Transverse colon (tissue), 4 donors: ENCODE results near the gene ANO1. TPM values are rescaled to one million over a fixed set of nuclear protein-coding genes. Genes with fewer than 3 reads are reported as not detected.

Experiments used
- DNase-seq: peaks from one replicate; pipeline ENCODE4 v3.0.0-alpha.2; 2019
- H3K27ac ChIP-seq, 4 donors: fragments of 200-600 bp; sonication (generic); 2 replicates each; pipeline ENCODE4 v1.5.1; 2016 to 2018; ENCODE audit warnings: inconsistent platforms in 4 of 4
- H3K27me3 ChIP-seq: fragments of 200-600 bp; sonication (generic); 2 replicates; pipeline ENCODE4 v1.5.1; 2017; ENCODE audit warnings: inconsistent platforms
- H3K36me3 ChIP-seq, 4 donors: fragments of 200-600 bp; sonication (generic); 2 replicates each; pipeline ENCODE4 v1.5.1; 2017 to 2019; ENCODE audit warnings: inconsistent platforms in 4 of 4
- H3K4me1 ChIP-seq, 4 donors: fragments of 200-600 bp; sonication (generic); 2 replicates each; pipeline ENCODE4 v1.5.1; 2017 to 2020; ENCODE audit warnings: inconsistent platforms in 4 of 4
- H3K4me3 ChIP-seq, 4 donors: fragments of 200-600 bp; sonication (generic); 1 replicate in 1 of 4; 2 replicates in 3 of 4; pipeline versions ENCODE4 v1.5.1 to v1.6.1; 2017 to 2019; ENCODE audit warnings: inconsistent platforms in 4 of 4
- H3K9me3 ChIP-seq, 2 donors: fragments of 200-600 bp; sonication (generic); 2 replicates each; pipeline ENCODE4 v1.5.1; 2017 to 2019; ENCODE audit warnings: inconsistent platforms in 2 of 2
- CTCF ChIP-seq, 5 experiments: fragments of 200-600 bp in 3 of 5; fragments of 450-650 bp in 2 of 5; sonication (generic) in 3 of 5; IDR thresholded peaks; 1 replicate in 2 of 5; 2 replicates in 3 of 5; pipeline ENCODE4 v1.5.1; 2016 to 2017; ENCODE audit warnings: antibody characterized with exemption in 5 of 5, inconsistent platforms in 3 of 5, mild to moderate bottlenecking in 2 of 5, moderate library complexity in 1 of 5
- EP300 ChIP-seq: sonication (generic); formaldehyde crosslinking; IDR thresholded peaks from one replicate; pipeline ENCODE4 v1.6.1; 2017; ENCODE audit warnings: antibody characterized with exemption, low read depth
- POLR2A ChIP-seq: fragments of 450-650 bp; IDR thresholded peaks from one replicate; pipeline ENCODE4 v1.6.1; 2016; ENCODE audit warnings: antibody characterized with exemption, mild to moderate bottlenecking, moderate library complexity
- POLR2AphosphoS5 ChIP-seq, 3 donors: sonication (generic); formaldehyde crosslinking; IDR thresholded peaks; one replicate each; pipeline ENCODE4 v1.6.1; 2016; ENCODE audit warnings: antibody characterized with exemption in 3 of 3
- WGBS, 2 donors: methylation state at CpG; one replicate each; pipeline ENCODE4 v1.1.5; 2018; ENCODE audit warnings: low coverage in 1 of 2; 5-methylcytosine and 5-hydroxymethylcytosine counted together
- in situ Hi-C, 4 donors: fragments of 200-750 bp; cut with MboI; loops; one replicate each; pipeline versions ENCODE4 v1.15.0 to v1.15.1; 2017; ENCODE audit warnings: low sequenced_read_pairs in 3 of 4, low pct_ligation_motif_present in 1 of 4, low pct_unique_long_range_greater_than_20kb in 1 of 4
- intact Hi-C: fragments of 100-400 bp; cut with DNase I; formaldehyde crosslinking; loops from one replicate; pipeline ENCODE4 v1.15.1; 2023; ENCODE audit warnings: low total_unique reads
- total RNA-seq, 4 donors: library from RNA; depleted of rRNA; stranded (reverse); fragments of >200 nt; gene quantifications; one replicate each; pipeline ENCODE4 v1.1.0, GENCODE V29; 2016

Gene ANO1
- total RNA-seq, 4 donors from 2014 or later: 7.9 to 20.9 (median 11.3) TPM

DNA sequence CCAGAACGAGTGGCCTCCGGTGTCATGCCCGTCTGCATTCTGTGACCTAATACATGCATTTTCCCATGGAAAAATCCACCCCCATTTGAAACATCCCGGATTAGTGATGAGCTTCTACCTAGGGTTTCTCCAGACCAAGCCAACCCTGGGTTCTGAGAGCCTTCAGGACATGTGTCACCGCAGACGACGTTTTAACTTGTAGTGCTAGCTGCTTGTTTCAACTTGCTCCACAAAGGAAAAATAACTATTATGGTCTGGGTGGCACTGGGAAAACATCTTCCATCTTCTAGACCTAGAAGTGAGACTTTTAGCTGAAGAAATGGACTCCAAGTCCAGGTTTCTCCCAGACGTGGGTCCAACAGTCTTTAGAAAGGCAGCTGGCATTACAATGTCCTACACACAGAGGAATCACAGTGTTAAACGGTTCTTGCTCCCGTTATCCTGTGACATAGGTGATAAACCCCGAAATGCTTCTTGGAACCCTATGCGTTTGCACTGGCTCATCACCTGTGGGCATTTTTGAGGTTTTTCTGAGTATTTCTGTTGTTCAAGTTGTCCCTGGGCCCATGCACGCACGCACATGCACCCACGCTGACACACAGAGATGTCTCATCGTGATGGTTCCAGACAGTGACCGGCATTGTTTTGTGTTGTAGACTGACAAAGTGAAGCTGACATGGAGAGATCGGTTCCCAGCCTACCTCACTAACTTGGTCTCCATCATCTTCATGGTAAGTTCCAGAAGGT lies 78.3 kb downstream of the ANO1 start:
- no peaks in the 10 kb centered on the region for H3K36me3 ChIP-seq
- DNase-seq: no peak
- in situ Hi-C loops (no loop called here), intact Hi-C loops (no loop called here)
- peaks cover 0 to 5% (median 0%) of the 10 kb centered on the region in 4 donors for H3K4me1 ChIP-seq
- TF ChIP-seq CTCF (IDR thresholded peaks at IDR 0.05): no peak
- no peak overlapping the region for H3K4me3 ChIP-seq
- WGBS, 2 donors: 80 to 86% methylated on average over 9 to 18 of the region's 18 CpGs
- H3K27me3 ChIP-seq: no peaks in the 10 kb centered on the region
- no peak overlapping the region for H3K27ac ChIP-seq
- no peaks in the 10 kb centered on the region for H3K9me3 ChIP-seq

- in situ Hi-C loops (no loop called here), intact Hi-C loops (no loop called here)
- Histone ChIP-seq H3K4me3 (no peak overlapping the region), H3K36me3 (no peaks in the 10 kb centered on the region), H3K4me1 (peaks cover 0 to 5% (median 0%) of the 10 kb centered on the region in 4 donors), H3K27ac (no peak overlapping the region), H3K27me3 (no peaks in the 10 kb centered on the region), H3K9me3 (no peaks in the 10 kb centered on the region)
- no peak for TF ChIP-seq POLR2A
- no peak for TF ChIP-seq POLR2AphosphoS5 (IDR thresholded peaks at IDR 0.05)
- no peak for TF ChIP-seq EP300
- TF ChIP-seq CTCF (IDR thresholded peaks at IDR 0.05): no peak
- no peak for DNase-seq
- 56 to 80% methylated on average over 2 to 8 of the region's 8 CpGs for WGBS, 2 donors
Measured at GRCh38 chr11:70158201-70158600, 80.1 kb downstream of the ANO1 start.

GRCh38 chr11:70158757-70159389 lies 80.8 kb downstream of the ANO1 start:
- no peak for TF ChIP-seq CTCF (IDR thresholded peaks at IDR 0.05)
- no peak for TF ChIP-seq POLR2AphosphoS5 (IDR thresholded peaks at IDR 0.05)
- TF ChIP-seq POLR2A: no peak
- H3K4me1 ChIP-seq: peaks cover 0 to 5% (median 0%) of the 10 kb centered on the region in 4 donors
- no peaks in the 10 kb centered on the region for H3K36me3 ChIP-seq
- DNase-seq: no peak
- in situ Hi-C loops (no loop called here), intact Hi-C loops (no loop called here)
- H3K4me3 ChIP-seq: no peak overlapping the region
- WGBS, 2 donors: 83% methylated on average over 7 to 14 of the region's 14 CpGs
- H3K27me3 ChIP-seq: no peaks in the 10 kb centered on the region
- H3K27ac ChIP-seq: no peak overlapping the region
- no peaks in the 10 kb centered on the region for H3K9me3 ChIP-seq

DNA sequence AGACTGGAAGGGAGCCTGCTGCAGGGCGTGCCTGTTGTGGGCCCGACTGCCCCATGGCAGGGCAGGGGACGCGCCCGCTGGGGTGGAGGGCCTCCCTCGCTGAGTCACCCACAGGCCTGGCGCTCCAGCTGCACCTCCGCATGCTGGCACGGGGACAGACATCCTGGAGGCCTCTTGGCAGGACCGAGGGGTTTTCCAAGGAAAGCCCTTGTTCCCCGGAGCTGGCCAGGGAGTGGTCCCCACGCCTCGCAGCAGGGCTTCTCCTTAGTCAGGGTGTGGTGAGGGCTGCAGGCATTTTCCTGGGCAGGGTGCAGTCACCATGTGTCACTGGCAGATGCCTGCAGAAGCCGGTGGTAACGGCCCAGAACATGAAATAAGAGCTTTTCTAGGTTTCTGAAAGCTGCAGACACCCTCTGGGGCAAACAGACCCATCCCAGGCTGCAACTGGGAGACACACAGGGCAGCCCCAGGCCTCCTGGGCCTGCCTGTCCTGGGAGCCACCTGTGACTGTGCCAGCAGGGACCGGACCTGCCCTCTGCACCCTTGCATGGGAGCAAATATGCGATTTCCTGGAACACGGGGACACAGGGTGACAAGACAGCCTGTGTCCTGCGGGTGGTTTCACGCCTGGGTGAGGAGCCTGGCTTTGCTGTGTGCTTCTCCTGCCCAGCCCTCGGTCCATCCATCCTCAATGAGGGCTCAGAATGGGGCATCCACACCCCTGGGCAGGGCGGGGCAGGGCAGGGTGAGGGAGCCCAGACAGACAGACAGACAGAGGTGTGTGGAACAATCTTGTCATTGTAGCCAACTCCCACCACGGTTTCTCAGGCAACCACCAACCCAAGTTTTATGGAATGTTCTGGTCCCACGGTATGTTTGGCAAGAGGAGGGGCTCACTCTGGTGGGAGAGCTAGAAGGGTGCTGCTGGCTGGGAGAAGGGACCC lies 81.8 kb downstream of the ANO1 start:
- Histone ChIP-seq H3K4me1 (peaks cover 0 to 5% (median 0%) of the 10 kb centered on the region in 4 donors), H3K27me3 (no peaks in the 10 kb centered on the region), H3K36me3 (no peaks in the 10 kb centered on the region), H3K27ac (no peak overlapping the region), H3K9me3 (no peaks in the 10 kb centered on the region), H3K4me3 (no peak overlapping the region)
- WGBS, 2 donors: 34% methylated on average over 14 of the region's 24 CpGs; no CpG with 5 or more reads in 1 of the 2 donors
- peak; percentile 16 for DNase-seq
- intact Hi-C loops: no loop called here
- in situ Hi-C loops: no loop called here
- TF ChIP-seq POLR2AphosphoS5 (IDR thresholded peaks at IDR 0.05) (no peak), CTCF (IDR thresholded peaks at IDR 0.05) (no peak), POLR2A (no peak), EP300 (no peak)
